Measurements from ENCODE around the gene RALGPS2.
A peak's percentile ranks its signal among the peaks of the same experiment; 100 is the strongest.

RALGPS2 gene, protein sequence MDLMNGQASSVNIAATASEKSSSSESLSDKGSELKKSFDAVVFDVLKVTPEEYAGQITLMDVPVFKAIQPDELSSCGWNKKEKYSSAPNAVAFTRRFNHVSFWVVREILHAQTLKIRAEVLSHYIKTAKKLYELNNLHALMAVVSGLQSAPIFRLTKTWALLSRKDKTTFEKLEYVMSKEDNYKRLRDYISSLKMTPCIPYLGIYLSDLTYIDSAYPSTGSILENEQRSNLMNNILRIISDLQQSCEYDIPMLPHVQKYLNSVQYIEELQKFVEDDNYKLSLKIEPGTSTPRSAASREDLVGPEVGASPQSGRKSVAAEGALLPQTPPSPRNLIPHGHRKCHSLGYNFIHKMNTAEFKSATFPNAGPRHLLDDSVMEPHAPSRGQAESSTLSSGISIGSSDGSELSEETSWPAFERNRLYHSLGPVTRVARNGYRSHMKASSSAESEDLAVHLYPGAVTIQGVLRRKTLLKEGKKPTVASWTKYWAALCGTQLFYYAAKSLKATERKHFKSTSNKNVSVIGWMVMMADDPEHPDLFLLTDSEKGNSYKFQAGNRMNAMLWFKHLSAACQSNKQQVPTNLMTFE

DNA sequence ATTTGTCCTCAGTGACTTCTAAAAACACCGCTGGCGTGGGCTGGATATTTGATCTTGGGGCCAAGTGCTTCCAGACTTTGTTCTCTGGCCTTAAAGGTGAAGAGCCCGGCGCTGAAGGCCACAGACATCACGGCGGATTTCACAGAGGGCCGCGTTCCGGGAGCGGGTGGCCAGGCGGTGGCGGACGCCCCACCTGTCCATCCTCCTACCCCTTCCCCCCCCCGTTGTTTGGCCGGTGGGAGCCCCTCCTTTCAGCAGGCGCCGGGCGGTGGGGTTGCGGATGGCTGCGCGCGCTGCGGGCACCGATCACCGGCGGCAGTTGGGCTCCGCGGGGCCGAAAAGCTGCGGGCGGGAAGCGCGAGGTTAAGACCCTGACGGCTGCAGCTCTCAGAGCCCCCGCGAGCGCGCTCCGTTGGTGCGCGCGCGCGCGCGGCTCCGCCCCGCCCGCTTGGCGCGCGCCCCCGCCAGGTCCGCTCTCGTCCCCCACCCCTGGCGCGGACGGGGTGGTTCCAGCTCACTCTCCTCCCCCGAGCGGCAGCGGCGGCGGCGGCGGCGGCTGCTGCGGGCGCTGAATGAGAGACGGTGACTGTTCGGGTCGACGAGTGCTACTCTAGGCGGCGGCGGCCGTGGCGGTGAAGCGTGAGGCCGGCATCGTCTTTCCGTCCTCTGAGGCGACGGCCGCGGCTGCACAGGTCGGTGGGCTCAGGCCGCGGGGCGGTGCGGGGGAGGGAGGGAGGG lies at the start of gene RALGPS2:
TSS of gene RALGPS2 (plus strand) at position 517 of the 738 bp plus-strand sequence. CDS start 51,521 bp downstream, outside the sequence.
- peak; percentile 60 for DNase-seq (ENCODE audit: low read depth)

GRCh38 chr1:178679237-178679636 lies 45.8 kb upstream of the RALGPS2 start:
- DNase-seq (ENCODE audit: low read depth) = no peak

DNA sequence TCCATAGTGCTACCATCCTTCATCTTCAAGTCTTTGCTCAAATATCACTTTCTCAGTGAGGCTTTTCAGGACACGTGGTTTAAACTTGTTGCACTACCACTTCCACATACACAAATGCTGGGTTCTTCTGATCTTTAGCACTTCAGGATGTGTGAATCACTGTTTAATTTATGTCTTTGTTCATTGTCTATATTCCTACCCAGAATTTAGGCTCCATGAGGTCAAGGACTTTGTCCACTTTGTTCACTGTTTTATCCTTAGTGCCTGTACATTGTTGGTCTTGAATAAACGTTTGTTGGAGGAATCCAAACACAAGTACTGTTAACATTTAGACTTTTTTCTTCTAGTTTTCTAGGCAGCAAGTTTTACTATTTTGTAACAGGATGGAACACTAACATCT lies 42.6 kb upstream of the RALGPS2 start:
- no peak for DNase-seq (ENCODE audit: low read depth)

- no peak for DNase-seq (ENCODE audit: low read depth)
Observed at GRCh38 chr1:178682886-178683285, 42.2 kb upstream of the RALGPS2 start.

DNA sequence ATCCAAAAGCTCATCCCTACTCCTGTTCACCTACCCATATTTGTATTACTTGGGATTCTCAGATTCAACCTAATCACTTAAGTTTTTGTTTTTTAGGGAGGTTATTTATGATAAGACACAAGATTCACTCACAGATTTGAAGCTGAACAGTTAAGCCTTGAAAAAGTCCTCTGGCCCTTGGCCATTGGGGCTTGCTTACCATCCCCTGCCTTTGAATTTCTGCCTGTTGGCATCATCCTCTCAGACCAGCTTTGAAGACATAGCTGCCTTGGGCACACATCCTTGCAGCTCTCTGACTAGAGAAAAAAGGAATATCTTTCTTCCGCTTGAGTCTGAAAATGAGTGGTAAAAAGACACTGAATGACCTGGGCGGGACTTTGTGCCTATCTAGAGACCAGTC lies 41.8 kb upstream of the RALGPS2 start:
- no peak for DNase-seq (ENCODE audit: low read depth)

GRCh38 chr1:178684111-178684510 lies 40.9 kb upstream of the RALGPS2 start:
- DNase-seq (ENCODE audit: low read depth) = no peak

DNA sequence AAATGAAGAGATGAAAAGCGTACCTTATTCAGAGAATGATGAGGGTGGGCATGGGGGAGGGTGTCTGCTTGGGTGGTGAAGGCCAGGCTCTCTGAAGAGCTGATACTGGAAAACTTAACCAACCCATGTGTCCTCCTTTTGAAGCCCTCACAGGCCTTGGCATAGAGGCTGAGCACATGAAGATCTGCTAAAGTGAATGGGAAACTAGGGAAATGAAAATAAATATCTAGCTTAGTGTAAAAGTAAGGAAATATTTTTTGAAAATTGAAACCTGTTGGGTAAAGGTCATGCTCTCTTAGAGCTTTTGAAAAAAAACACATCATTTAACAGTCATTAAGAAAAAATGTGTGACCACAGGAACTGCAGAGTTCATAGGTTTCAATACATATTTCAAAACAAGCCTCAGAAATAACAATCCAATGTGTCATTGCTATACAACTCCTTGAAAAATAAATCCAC lies 40.5 kb upstream of the RALGPS2 start:
- no peak for DNase-seq (ENCODE audit: low read depth)

GRCh38 chr1:178686407-178686806 lies 38.6 kb upstream of the RALGPS2 start:
- no peak for DNase-seq (ENCODE audit: low read depth)

GRCh38 chr1:178688244-178688643 lies 36.8 kb upstream of the RALGPS2 start:
- DNase-seq (ENCODE audit: low read depth) = no peak

DNA sequence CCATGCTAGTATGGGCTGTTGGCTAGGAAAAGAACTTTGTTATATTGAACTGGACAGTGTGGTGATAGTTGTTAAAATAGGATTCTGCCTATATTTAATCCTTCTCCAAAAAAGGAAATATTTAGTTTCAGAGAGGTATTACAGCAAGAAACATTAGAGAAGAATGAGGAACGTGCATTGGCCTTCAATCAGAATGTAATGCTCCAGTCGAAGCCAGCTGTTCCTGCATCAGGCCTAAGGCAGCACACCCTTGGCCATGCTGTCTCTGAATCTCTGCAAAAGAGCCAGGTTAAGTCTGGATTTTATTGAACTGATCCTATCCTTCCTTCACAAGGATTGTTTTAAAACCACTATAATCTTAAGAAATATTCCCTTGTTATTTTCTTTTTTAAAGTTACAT lies 35.3 kb upstream of the RALGPS2 start:
- no peak for DNase-seq (ENCODE audit: low read depth)

DNA sequence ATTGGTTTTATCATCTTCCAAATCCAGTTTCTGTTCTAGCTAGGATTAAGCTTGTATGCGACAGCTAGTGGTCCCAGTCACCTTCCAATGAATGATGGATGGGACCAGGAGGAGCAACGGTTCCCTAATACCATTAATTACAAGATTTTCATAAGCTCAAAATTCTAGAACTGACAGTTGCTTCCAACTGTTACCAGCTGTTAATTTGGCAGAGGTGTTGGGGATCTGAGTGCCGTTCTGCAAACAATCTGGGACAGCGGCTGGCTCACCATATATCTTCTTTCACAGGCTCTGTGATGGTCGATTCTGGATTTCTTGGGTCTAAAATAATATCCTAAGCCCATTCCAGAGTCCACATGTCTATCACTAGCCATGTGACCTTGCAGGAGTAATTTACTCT lies 34.5 kb upstream of the RALGPS2 start:
- DNase-seq (ENCODE audit: low read depth) = no peak

DNA sequence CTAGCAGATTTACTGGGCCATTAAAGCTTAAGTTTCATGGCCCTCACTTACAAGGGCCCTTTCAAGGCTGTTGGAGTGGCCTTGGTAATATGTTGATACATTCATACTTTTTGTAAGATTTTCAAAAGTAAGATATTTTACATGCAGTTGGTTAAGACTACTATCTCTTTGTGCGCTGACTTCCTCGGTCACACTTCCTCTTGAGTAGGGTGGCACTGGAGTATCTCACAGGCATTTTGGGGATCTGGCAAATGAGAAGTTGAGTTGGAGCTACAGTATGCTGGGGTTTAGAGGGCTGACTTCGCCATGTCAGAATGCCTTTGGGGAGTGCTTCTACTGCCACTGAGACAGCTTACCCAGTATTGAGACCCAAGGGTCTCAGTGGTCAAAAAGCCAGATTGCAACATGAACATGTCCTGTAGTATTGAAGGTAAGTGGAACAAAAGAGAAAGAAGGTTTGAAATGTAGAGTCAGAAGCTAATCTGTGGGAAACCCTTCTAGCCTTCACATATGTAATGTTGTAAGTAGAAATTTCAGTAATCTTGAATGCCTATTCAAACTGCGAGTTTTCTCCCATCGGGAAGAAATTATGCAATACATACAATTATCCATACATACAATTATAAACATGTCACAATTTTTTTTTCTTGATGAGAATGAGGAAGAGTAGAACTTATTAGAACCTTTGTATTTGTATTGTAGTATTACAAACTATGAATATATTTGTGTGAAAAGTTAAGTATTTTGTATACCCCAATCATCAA lies 32.3 kb upstream of the RALGPS2 start:
- DNase-seq (ENCODE audit: low read depth) = no peak

GRCh38 chr1:178693366-178693765 lies 31.7 kb upstream of the RALGPS2 start:
- no peak for DNase-seq (ENCODE audit: low read depth)

GRCh38 chr1:178694923-178695525 lies 30.0 kb upstream of the RALGPS2 start:
- DNase-seq (ENCODE audit: low read depth) = no peak

GRCh38 chr1:178702146-178702545 lies 22.9 kb upstream of the RALGPS2 start:
- DNase-seq (ENCODE audit: low read depth) = no peak

DNA sequence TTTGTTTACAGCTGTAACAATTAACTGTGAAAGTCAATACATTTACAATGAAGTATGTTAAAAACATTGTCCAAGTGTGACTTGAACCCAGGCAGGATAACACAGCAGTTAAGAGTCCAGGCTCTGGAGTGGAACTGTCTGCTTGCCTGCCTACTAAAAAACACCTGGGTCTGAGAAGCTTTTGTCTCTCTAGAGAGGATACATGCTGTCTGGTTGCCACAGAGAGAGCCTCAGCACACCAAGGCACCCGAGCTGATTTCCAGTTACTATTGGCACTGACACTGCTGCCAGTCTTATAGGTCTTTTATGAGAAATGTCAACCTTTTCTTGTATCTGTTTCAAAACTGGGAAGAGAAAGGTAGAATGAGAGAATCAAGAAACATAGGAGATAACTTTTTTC lies 20.2 kb upstream of the RALGPS2 start:
- no peak for DNase-seq (ENCODE audit: low read depth)

- no peak for DNase-seq (ENCODE audit: low read depth)
Observed at GRCh38 chr1:178706432-178706831, 18.6 kb upstream of the RALGPS2 start.

DNA sequence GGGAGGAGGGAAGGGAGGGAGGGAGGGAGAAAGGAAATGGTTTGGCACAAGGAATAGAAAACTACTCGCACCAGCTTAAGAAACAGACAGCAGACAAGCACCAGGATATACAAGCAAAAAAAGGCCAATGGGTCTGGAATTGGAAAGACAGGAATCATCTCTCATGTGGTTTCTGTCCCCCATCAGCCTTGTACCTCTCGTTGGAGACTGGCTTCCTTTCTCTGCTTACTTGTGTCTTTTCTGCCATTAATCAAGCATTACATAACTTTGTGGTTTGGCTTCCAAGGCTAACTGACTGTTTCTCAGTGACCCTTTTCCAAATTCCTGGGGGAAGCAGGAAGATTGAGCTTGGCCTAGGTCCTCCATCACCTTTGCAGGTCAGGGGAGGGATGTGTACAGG lies 11.8 kb upstream of the RALGPS2 start:
- DNase-seq (ENCODE audit: low read depth) = no peak

- DNase-seq (ENCODE audit: low read depth) = no peak
Observed at GRCh38 chr1:178714453-178714852, 10.6 kb upstream of the RALGPS2 start.

- no peak for DNase-seq (ENCODE audit: low read depth)
Observed at GRCh38 chr1:178716111-178716510, 8.9 kb upstream of the RALGPS2 start.

GRCh38 chr1:178718520-178718919 lies 6.5 kb upstream of the RALGPS2 start:
- DNase-seq (ENCODE audit: low read depth) = no peak

- no peak for DNase-seq (ENCODE audit: low read depth)
Observed at GRCh38 chr1:178723546-178723945, 1.5 kb upstream of the RALGPS2 start.

Data from stimulated activated CD4-positive, alpha-beta T cell treated with anti-CD3 and anti-CD28 coated beads, Interleukin-2, amount 100 ng/mL, for 4 hours (primary cell).